DND-41 (cell line): ENCODE measurements around the gene UPF1.

Source experiments
- ATAC-seq: fragments of 200-7000 bp; cut with Tn5 transposase; 3 replicates; pipeline ENCODE4 v1.9.1; 2021; ENCODE audit warnings: low read depth; ENCODE audit not compliant: insufficient read depth
- DNase-seq: peaks from one replicate; pipeline ENCODE4 v3.0.0-alpha.2; 2020
- H2AFZ ChIP-seq: 2 replicates; pipeline ENCODE4 v1.6.0; 2012; ENCODE audit warnings: low read depth, low read length
- H3K27ac ChIP-seq: 2 replicates; pipeline ENCODE4 v1.5.1; 2012; ENCODE audit warnings: low read length, inconsistent platforms
- H3K27me3 ChIP-seq: fragments of 200-600 bp; sonication (generic); 2 replicates; pipeline ENCODE4 v1.6.0; 2012; ENCODE audit warnings: low read length, mild to moderate bottlenecking, inconsistent platforms; ENCODE audit not compliant: insufficient read depth, poor library complexity
- H3K36me3 ChIP-seq: 2 replicates; pipeline ENCODE4 v1.5.1; 2012; ENCODE audit warnings: low read length, inconsistent platforms; ENCODE audit not compliant: insufficient read depth
- H3K4me1 ChIP-seq: 2 replicates; pipeline ENCODE4 v1.5.1; 2012; ENCODE audit warnings: mild to moderate bottlenecking, low read length; ENCODE audit not compliant: insufficient read depth
- H3K4me2 ChIP-seq: 2 replicates; pipeline ENCODE4 v1.6.0; 2012; ENCODE audit warnings: mild to moderate bottlenecking, moderate library complexity, low read length, inconsistent platforms; ENCODE audit not compliant: insufficient read depth
- H3K4me3 ChIP-seq, 2 experiments: fragments of 200-600 bp in 1 of 2; shearing (Covaris generic) in 1 of 2; 2 replicates each; pipeline ENCODE4 v1.5.1; 2012 to 2016; ENCODE audit warnings: inconsistent platforms in 2 of 2, low read length in 2 of 2, mild to moderate bottlenecking in 2 of 2, low read depth in 1 of 2, moderate library complexity in 1 of 2
- H3K79me2 ChIP-seq: 2 replicates; pipeline ENCODE4 v1.6.0; 2012; ENCODE audit warnings: low read length, inconsistent platforms; ENCODE audit not compliant: insufficient read depth
- H3K9ac ChIP-seq: 2 replicates; pipeline ENCODE4 v1.6.0; 2012; ENCODE audit warnings: low read depth, mild to moderate bottlenecking, inconsistent platforms, low read length, moderate library complexity
- H3K9me3 ChIP-seq: 2 replicates; pipeline ENCODE4 v1.5.1; 2012; ENCODE audit warnings: low read length, moderate library complexity, mild to moderate bottlenecking, inconsistent platforms; ENCODE audit not compliant: insufficient read depth, severe bottlenecking
- H4K20me1 ChIP-seq: 2 replicates; pipeline ENCODE4 v1.6.0; 2012; ENCODE audit warnings: low read length; ENCODE audit not compliant: insufficient read depth
- EZH2 ChIP-seq: IDR thresholded peaks from 3 replicates; pipeline ENCODE4 v1.6.1; 2012; ENCODE audit warnings: borderline replicate concordance, low read depth, mild to moderate bottlenecking, moderate library complexity, low read length, inconsistent platforms; ENCODE audit not compliant: severe bottlenecking
- TF ChIP-seq, protein P1 (sequence below): IDR thresholded peaks from 2 replicates; pipeline ENCODE4 v1.5.1; 2012; ENCODE audit warnings: borderline replicate concordance, low read length, moderate library complexity, mild to moderate bottlenecking; ENCODE audit not compliant: poor library complexity, severe bottlenecking; ENCODE audit errors: extremely low read depth

UPF1 gene

DNA sequence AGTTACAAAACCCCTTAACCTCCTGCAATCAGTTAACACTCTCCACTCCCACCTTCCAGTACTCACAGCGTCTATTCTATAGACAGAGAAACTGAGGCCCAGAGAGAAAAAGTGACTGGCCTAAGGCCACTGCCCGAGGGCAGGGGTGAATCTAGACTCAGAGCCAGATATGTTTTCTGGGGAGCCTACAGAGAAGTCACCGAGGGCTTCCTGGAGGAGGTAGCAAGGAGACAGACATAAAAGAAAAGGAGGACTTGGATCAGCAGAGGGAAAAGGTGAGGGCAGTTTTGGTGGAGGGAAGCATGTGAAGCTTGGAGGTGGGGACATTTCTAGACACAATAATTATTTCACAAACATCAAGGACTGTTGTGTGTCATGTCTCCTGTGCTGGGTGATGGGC is 39.1 kb upstream of the UPF1 start:
- DNase-seq = no peak
- TF ChIP-seq, protein P1, sequence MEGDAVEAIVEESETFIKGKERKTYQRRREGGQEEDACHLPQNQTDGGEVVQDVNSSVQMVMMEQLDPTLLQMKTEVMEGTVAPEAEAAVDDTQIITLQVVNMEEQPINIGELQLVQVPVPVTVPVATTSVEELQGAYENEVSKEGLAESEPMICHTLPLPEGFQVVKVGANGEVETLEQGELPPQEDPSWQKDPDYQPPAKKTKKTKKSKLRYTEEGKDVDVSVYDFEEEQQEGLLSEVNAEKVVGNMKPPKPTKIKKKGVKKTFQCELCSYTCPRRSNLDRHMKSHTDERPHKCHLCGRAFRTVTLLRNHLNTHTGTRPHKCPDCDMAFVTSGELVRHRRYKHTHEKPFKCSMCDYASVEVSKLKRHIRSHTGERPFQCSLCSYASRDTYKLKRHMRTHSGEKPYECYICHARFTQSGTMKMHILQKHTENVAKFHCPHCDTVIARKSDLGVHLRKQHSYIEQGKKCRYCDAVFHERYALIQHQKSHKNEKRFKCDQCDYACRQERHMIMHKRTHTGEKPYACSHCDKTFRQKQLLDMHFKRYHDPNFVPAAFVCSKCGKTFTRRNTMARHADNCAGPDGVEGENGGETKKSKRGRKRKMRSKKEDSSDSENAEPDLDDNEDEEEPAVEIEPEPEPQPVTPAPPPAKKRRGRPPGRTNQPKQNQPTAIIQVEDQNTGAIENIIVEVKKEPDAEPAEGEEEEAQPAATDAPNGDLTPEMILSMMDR = no peak
- TF ChIP-seq EZH2 = no peak
- Histone ChIP-seq H3K4me1 (no peaks in the 10 kb centered on the region), H3K4me3 (no peak overlapping the region), H3K79me2 (no peaks in the 10 kb centered on the region), H3K9ac (no peak overlapping the region), H3K27me3 (no peaks in the 10 kb centered on the region), H3K4me2 (no peak overlapping the region), H3K36me3 (no peaks in the 10 kb centered on the region), H4K20me1 (no peaks in the 10 kb centered on the region), H3K27ac (no peak overlapping the region), H2AFZ (no peak overlapping the region), H3K9me3 (no peaks in the 10 kb centered on the region)
- no peak for ATAC-seq

DNA sequence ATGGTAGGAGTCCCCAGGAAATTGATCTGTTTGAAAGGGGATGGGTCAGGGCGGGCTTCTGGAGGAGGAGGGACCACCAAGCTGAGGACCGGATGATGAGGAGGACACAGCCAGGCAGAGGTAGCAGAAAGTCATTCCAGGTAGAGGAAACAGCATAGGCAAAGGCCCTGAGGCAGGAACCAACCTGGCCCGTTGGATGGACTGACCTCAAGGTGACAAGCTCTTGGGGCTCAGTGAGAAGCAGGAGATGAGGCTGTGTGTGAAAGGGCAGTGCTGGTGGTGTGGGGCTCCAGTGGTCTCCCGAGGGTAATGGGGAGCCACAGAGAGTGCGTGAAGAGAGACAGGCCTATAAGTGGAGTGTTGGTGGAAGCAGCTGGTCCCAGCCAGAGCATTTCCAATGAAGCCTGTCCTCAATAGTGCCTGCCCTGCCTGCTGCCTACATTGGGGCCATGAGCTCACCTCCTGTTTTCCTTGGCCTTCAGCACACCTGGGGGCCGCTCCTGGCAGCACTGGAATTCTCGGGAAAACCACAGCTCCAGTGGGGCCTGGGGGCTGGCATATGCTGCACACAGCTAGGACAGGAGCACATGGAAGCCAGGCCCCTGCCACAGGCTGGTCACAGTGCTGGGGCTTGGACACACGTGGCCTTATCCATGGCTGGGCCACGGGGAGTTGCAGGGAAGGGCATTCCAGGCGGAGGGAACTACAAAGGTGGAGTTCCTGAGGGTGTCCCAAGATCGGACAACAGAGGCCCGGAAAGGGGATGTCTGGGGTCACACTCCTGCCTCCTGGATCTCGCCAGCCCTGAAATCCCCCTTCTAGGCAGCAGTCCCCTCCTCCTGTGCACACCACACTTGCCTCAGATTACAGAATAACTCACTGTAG is 38.4 kb upstream of the UPF1 start:
- Histone ChIP-seq H3K9ac (no peak overlapping the region), H3K27me3 (no peaks in the 10 kb centered on the region), H3K9me3 (no peaks in the 10 kb centered on the region), H3K4me2 (no peak overlapping the region), H3K36me3 (no peaks in the 10 kb centered on the region), H3K27ac (no peak overlapping the region), H3K4me1 (no peaks in the 10 kb centered on the region), H3K4me3 (no peak overlapping the region), H2AFZ (no peak overlapping the region), H3K79me2 (no peaks in the 10 kb centered on the region), H4K20me1 (no peaks in the 10 kb centered on the region)
- DNase-seq = no peak
- TF ChIP-seq EZH2 = no peak
- TF ChIP-seq, protein P1 = no peak
- no peak for ATAC-seq

DNA sequence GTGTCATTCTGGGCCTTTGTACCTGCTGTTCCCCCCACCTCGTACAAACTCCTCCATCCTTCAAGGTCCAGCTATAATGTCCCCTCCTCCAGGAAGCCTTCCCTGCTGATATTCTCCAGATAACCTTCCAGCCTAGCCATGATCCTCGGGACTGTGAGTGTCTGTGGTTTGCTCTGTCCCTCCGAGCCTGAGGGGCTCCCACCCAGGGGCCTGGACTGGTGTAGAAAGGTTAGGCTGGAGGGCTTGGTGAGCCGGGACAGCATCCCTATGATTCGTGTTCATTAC is 37.8 kb upstream of the UPF1 start:
- Histone ChIP-seq H3K27ac (no peak overlapping the region), H3K79me2 (no peaks in the 10 kb centered on the region), H3K4me1 (no peaks in the 10 kb centered on the region), H3K4me2 (no peak overlapping the region), H3K4me3 (no peak overlapping the region), H3K36me3 (no peaks in the 10 kb centered on the region), H3K9me3 (no peaks in the 10 kb centered on the region), H4K20me1 (no peaks in the 10 kb centered on the region), H2AFZ (no peak overlapping the region), H3K27me3 (no peaks in the 10 kb centered on the region), H3K9ac (no peak overlapping the region)
- no peak for DNase-seq
- no peak for ATAC-seq
- TF ChIP-seq, protein P1 = no peak
- TF ChIP-seq EZH2 = no peak
